WTC11 (cell line): ENCODE measurements around the gene ANGPTL2.

ENCODE experiments used
- NFE2L1 ChIP-seq: sonication (generic); formaldehyde crosslinking; IDR thresholded peaks from 2 replicates; pipeline ENCODE4 v1.8.1; 2023; ENCODE audit warnings: missing genetic modification reagents
- SP1 ChIP-seq: sonication (generic); formaldehyde crosslinking; conservative IDR thresholded peaks from 2 replicates; pipeline ENCODE4 v1.8.1; 2022; ENCODE audit warnings: missing genetic modification reagents
- ZBTB21 ChIP-seq: sonication (generic); formaldehyde crosslinking; IDR thresholded peaks from 2 replicates; pipeline ENCODE4 v1.8.1; 2023; ENCODE audit warnings: mild to moderate bottlenecking, missing genetic modification reagents, borderline replicate concordance
- TF ChIP-seq, protein P1 (sequence below): sonication (generic); formaldehyde crosslinking; IDR thresholded peaks from 2 replicates; pipeline ENCODE4 v1.8.1; 2023; ENCODE audit warnings: mild to moderate bottlenecking, moderate library complexity, missing genetic modification reagents

DNA sequence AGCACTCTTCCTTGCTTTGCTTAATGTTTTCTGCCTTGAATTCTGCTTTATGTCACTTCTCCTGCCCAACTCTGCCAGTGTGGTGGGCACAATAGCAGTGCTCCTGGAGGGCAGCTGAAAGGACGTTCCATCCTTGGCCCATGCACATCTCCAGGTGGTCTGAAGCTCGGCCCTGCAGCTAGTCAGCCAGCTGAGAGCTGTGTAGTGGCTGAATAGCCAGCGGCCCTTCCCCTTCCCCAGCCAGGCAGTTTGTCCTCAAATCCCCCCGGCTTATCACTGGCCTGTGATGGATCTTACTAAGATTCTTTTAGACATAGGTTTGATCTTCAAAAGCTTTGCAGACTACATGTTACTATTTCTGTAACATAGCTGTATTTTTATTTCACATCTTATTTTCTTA, 42.7 kb upstream of the ANGPTL2 start:
- no peak for TF ChIP-seq ZBTB21 (CRISPR knock-in tag)
- TF ChIP-seq, protein P1, sequence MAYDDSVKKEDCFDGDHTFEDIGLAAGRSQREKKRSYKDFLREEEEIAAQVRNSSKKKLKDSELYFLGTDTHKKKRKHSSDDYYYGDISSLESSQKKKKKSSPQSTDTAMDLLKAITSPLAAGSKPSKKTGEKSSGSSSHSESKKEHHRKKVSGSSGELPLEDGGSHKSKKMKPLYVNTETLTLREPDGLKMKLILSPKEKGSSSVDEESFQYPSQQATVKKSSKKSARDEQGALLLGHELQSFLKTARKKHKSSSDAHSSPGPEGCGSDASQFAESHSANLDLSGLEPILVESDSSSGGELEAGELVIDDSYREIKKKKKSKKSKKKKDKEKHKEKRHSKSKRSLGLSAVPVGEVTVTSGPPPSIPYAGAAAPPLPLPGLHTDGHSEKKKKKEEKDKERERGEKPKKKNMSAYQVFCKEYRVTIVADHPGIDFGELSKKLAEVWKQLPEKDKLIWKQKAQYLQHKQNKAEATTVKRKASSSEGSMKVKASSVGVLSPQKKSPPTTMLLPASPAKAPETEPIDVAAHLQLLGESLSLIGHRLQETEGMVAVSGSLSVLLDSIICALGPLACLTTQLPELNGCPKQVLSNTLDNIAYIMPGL (CRISPR knock-in tag), result no peak
- no peak for TF ChIP-seq SP1 (CRISPR knock-in tag)
- no peak for TF ChIP-seq NFE2L1
